Esophagus squamous epithelium (tissue), 5 donors: ENCODE results near the gene HES1. TPM values are rescaled to one million over a fixed set of nuclear protein-coding genes. Genes with fewer than 3 reads are reported as not detected.

Source experiments
- DNase-seq: peaks from one replicate; lab custom pipeline; 2025; lab: John Stamatoyannopoulos, UW
- H3K27ac ChIP-seq, 4 donors: fragments of 200-600 bp; sonication (generic); one replicate each; pipeline ENCODE4 v1.5.1; 2016 to 2019; ENCODE audit warnings: mild to moderate bottlenecking in 1 of 4
- H3K27me3 ChIP-seq, 4 donors: fragments of 200-600 bp; sonication (generic); 1 replicate in 3 of 4; 2 replicates in 1 of 4; pipeline versions ENCODE4 v1.5.1 to v1.6.0; 2017 to 2021; ENCODE audit warnings: antibody characterized with exemption in 1 of 4
- H3K36me3 ChIP-seq, 3 donors: fragments of 200-600 bp; sonication (generic); one replicate each; pipeline ENCODE4 v1.5.1; 2016 to 2019
- H3K4me1 ChIP-seq, 3 donors: fragments of 200-600 bp; sonication (generic); one replicate each; pipeline ENCODE4 v1.5.1; 2017 to 2019
- H3K4me3 ChIP-seq, 4 donors: fragments of 200-600 bp; sonication (generic); 1 replicate in 3 of 4; 2 replicates in 1 of 4; pipeline ENCODE4 v1.5.1; 2016 to 2019; ENCODE audit warnings: mild to moderate bottlenecking in 2 of 4, moderate library complexity in 1 of 4
- H3K9me3 ChIP-seq, 3 donors: fragments of 200-600 bp; sonication (generic); one replicate each; pipeline ENCODE4 v1.5.1; 2016 to 2019
- CTCF ChIP-seq, 6 experiments: fragments of 450-650 bp in 4 of 6; fragments of 200-600 bp in 2 of 6; sonication (generic) in 2 of 6; IDR thresholded peaks; one replicate each; pipeline ENCODE4 v1.5.1; 2016 to 2019; ENCODE audit warnings: antibody characterized with exemption in 6 of 6, mild to moderate bottlenecking in 4 of 6, moderate library complexity in 4 of 6
- POLR2A ChIP-seq, 4 donors: fragments of 450-650 bp; IDR thresholded peaks; one replicate each; pipeline ENCODE4 v1.6.1; 2017; ENCODE audit warnings: antibody characterized with exemption in 4 of 4, mild to moderate bottlenecking in 4 of 4, moderate library complexity in 3 of 4
- WGBS, 2 donors: methylation state at CpG; one replicate each; pipeline ENCODE4 v1.1.5; 2018; 5-methylcytosine and 5-hydroxymethylcytosine counted together
- intact Hi-C: fragments of 100-400 bp; cut with DNase I; formaldehyde crosslinking; loops from one replicate; pipeline ENCODE4 v1.15.0; 2022
- total RNA-seq, 4 donors: library from RNA; depleted of rRNA; stranded (reverse); fragments of >200 nt; gene quantifications; one replicate each; pipeline ENCODE4 v1.1.0, GENCODE V29; 2016
- donor health status: DM: yes; HTN: yes; CAD: no.

HES1 gene
- total RNA-seq, 4 donors from 2014 or later: 38.6 to 92.1 (median 75.4) TPM

- Histone ChIP-seq H3K9me3 (no peaks in the 10 kb centered on the region), H3K27me3 (no peaks in the 10 kb centered on the region), H3K4me3 (peak overlapping the region; percentile 53 to 88 (median 70)), H3K27ac (peak overlapping the region; percentile 94 to 98 (median 96)), H3K4me1 (peaks cover 34 to 92% (median 47%) of the 10 kb centered on the region in 3 donors), H3K36me3 (peaks cover 0 to 8% (median 0%) of the 10 kb centered on the region in 3 donors)
- 0 to 1% methylated on average over 12 to 15 of the region's 34 CpGs for WGBS, 2 donors
- intact Hi-C loops: loop anchor here (5.0 to 10.0 kb wide), 2 partner anchors 180 to 352 kb away; no protein-coding TSS in a partner anchor
- no peak for DNase-seq
- TF ChIP-seq POLR2A (IDR thresholded peaks at IDR 0.05): no peak
- no peak for TF ChIP-seq CTCF (IDR thresholded peaks at IDR 0.05)
Observed at GRCh38 chr3:194137008-194137505, 1.1 kb downstream of the HES1 start.

GRCh38 chr3:194137506-194138474 lies 1.8 kb downstream of the HES1 start:
- peak overlapping the region; percentile 94 to 98 (median 96) for H3K27ac ChIP-seq
- peaks cover 41 to 92% (median 52%) of the 10 kb centered on the region in 3 donors for H3K4me1 ChIP-seq
- H3K27me3 ChIP-seq: no peaks in the 10 kb centered on the region
- TF ChIP-seq CTCF (IDR thresholded peaks at IDR 0.05): peak in 5 of 6 experiments; percentile 18 to 52 (median 34)
- peak in 1 of 4 donors; percentile 28 for TF ChIP-seq POLR2A (IDR thresholded peaks at IDR 0.05)
- intact Hi-C loops: loop anchor here (5.0 to 10.0 kb wide), 2 partner anchors 180 to 353 kb away; no protein-coding TSS in a partner anchor
- H3K4me3 ChIP-seq: peak overlapping the region; percentile 53 to 88 (median 70)
- peaks cover 0 to 8% (median 0%) of the 10 kb centered on the region in 3 donors for H3K36me3 ChIP-seq
- no peak for DNase-seq
- WGBS, 2 donors: 9 to 28% methylated on average over 18 to 23 of the region's 69 CpGs
- H3K9me3 ChIP-seq: no peaks in the 10 kb centered on the region

- H3K36me3 ChIP-seq: peaks cover 0 to 8% (median 0%) of the 10 kb centered on the region in 3 donors
- no peak for TF ChIP-seq CTCF (IDR thresholded peaks at IDR 0.05)
- no peak for TF ChIP-seq POLR2A (IDR thresholded peaks at IDR 0.05)
- H3K4me3 ChIP-seq: peak overlapping the region in 3 of 4 donors; percentile 69 to 88 (median 71)
- intact Hi-C loops: loop anchor here (5.0 to 10.0 kb wide), 2 partner anchors 179 to 354 kb away; no protein-coding TSS in a partner anchor
- H3K9me3 ChIP-seq: no peaks in the 10 kb centered on the region
- H3K27ac ChIP-seq: peak overlapping the region; percentile 96 to 98 (median 97)
- H3K4me1 ChIP-seq: peaks cover 38 to 92% (median 47%) of the 10 kb centered on the region in 3 donors
- no peak for DNase-seq
- H3K27me3 ChIP-seq: no peaks in the 10 kb centered on the region
- 19 to 35% methylated on average over 3 to 4 of the region's 4 CpGs for WGBS, 2 donors
Observed at GRCh38 chr3:194138732-194139070, 2.8 kb downstream of the HES1 start.

GRCh38 chr3:194139071-194139813 lies 3.3 kb downstream of the HES1 start:
- H3K27me3 ChIP-seq: no peaks in the 10 kb centered on the region
- peaks cover 36 to 94% (median 45%) of the 10 kb centered on the region in 3 donors for H3K4me1 ChIP-seq
- H3K9me3 ChIP-seq: no peaks in the 10 kb centered on the region
- peak overlapping the region; percentile 96 to 98 (median 97) for H3K27ac ChIP-seq
- DNase-seq: no peak
- no peak for TF ChIP-seq POLR2A (IDR thresholded peaks at IDR 0.05)
- no peak for TF ChIP-seq CTCF (IDR thresholded peaks at IDR 0.05)
- H3K36me3 ChIP-seq: peaks cover 0 to 8% (median 0%) of the 10 kb centered on the region in 3 donors
- WGBS, 2 donors: 4 to 20% methylated on average over 4 to 15 of the region's 21 CpGs
- peak overlapping the region in 3 of 4 donors; percentile 69 to 88 (median 71) for H3K4me3 ChIP-seq
- intact Hi-C loops: loop anchor here (5.0 to 10.0 kb wide), 2 partner anchors 178 to 354 kb away; no protein-coding TSS in a partner anchor
